ENCODE data around the gene PUS1. TPM values are rescaled to one million over a fixed set of nuclear protein-coding genes. Genes with fewer than 3 reads are reported as not detected.
"Not testable (repeated sequence)": the region's sequence is repeated elsewhere in the genome, so short reads cannot be mapped to it uniquely, and the experiment has no call there.

Gene PUS1
- total RNA-seq, 2 donors from 2014 or later = 11.2 to 33.6 TPM

- DNase-seq = peak; percentile 96 to 98 (median 97)
- peak; percentile 97 for ATAC-seq
- peaks cover 0 to 2% of the 10 kb centered on the region in 2 donors for H3K36me3 ChIP-seq (replicated peaks in 1 of 2; ENCODE audit: insufficient read depth in 1 of 2, low read depth in 2 of 2)
- 2 to 33% methylated on average over 4 to 77 of the region's 97 CpGs for WGBS, 2 donors
- H3K4me1 ChIP-seq = peaks cover 42% of the 10 kb centered on the region
- H3K9me3 ChIP-seq = no peaks in the 10 kb centered on the region
- intact Hi-C loops (cut with DNase I) = no loop called here
- peak in 1 of 3 donors; percentile 49 for TF ChIP-seq POLR2A (IDR thresholded peaks at IDR 0.05)
- TF ChIP-seq CTCF (IDR thresholded peaks at IDR 0.05) = peak in 5 of 7 experiments; percentile 28 to 94 (median 72)
- H3K4me3 ChIP-seq = peak within 1 kb of the TSS; percentile 85 to 91
- no peaks in the 10 kb centered on the region for H3K27me3 ChIP-seq
- peak within 1 kb of the TSS; percentile 56 to 85 (median 81) for H3K27ac ChIP-seq
Measured at GRCh38 chr12:131949431-131950181, 20.5 kb downstream of the PUS1 start, which contains the start of gene EP400. EP400 (plus strand) TSS chr12:131949942; CDS start chr12:131960620, 10,678 bp downstream.

- Histone ChIP-seq H3K36me3 (replicated peaks in 1 of 2; ENCODE audit: insufficient read depth in 1 of 2, low read depth in 2 of 2) (no peaks in the 10 kb centered on the region), H3K4me3 (peak overlapping the region; percentile 85 to 91), H3K27me3 (no peaks in the 10 kb centered on the region), H3K27ac (peak overlapping the region; percentile 42 to 85 (median 81)), H3K4me1 (peaks cover 42% of the 10 kb centered on the region), H3K9me3 (no peaks in the 10 kb centered on the region)
- TF ChIP-seq CTCF (IDR thresholded peaks at IDR 0.05) = no peak
- TF ChIP-seq POLR2A (IDR thresholded peaks at IDR 0.05) = no peak
- intact Hi-C loops (cut with DNase I) = no loop called here
- ATAC-seq (peak; percentile 13), DNase-seq (peak in 2 of 4 donors; percentile 26 to 35)
- WGBS, 2 donors = 0 to 1% methylated on average over 8 to 55 of the region's 79 CpGs
Measured at GRCh38 chr12:131950182-131950913, 21.3 kb downstream of the PUS1 start.

- H3K4me1 ChIP-seq = peaks cover 54% of the 10 kb centered on the region
- H3K27ac ChIP-seq; intact Hi-C loops (cut with DNase I); H3K36me3 ChIP-seq (replicated peaks in 1 of 2; ENCODE audit: insufficient read depth in 1 of 2, low read depth in 2 of 2); H3K27me3 ChIP-seq; H3K9me3 ChIP-seq; ATAC-seq; DNase-seq; H3K4me3 ChIP-seq: not testable (repeated sequence)
- WGBS, 2 donors = 96 to 97% methylated on average over 9 of the region's 9 CpGs
Measured at GRCh38 chr12:131953810-131954209, 24.7 kb downstream of the PUS1 start.

- ATAC-seq; DNase-seq; H3K27ac ChIP-seq; H3K36me3 ChIP-seq (replicated peaks in 1 of 2; ENCODE audit: insufficient read depth in 1 of 2, low read depth in 2 of 2); intact Hi-C loops (cut with DNase I); H3K27me3 ChIP-seq; H3K9me3 ChIP-seq; H3K4me3 ChIP-seq: not testable (repeated sequence)
- WGBS, 2 donors = 91 to 92% methylated on average over 13 of the region's 13 CpGs
- H3K4me1 ChIP-seq = peaks cover 55% of the 10 kb centered on the region
Measured at GRCh38 chr12:131954460-131954859, 25.4 kb downstream of the PUS1 start.

GRCh38 chr12:131959116-131959515, 30.0 kb downstream of the PUS1 start:
- no peaks in the 10 kb centered on the region for H3K9me3 ChIP-seq
- H3K4me1 ChIP-seq = peaks cover 33% of the 10 kb centered on the region
- H3K36me3 ChIP-seq (replicated peaks in 1 of 2; ENCODE audit: insufficient read depth in 1 of 2, low read depth in 2 of 2) = no peaks in the 10 kb centered on the region
- ATAC-seq = no peak
- TF ChIP-seq CTCF (IDR thresholded peaks at IDR 0.05) (no peak), POLR2A (IDR thresholded peaks at IDR 0.05) (no peak)
- H3K27me3 ChIP-seq = no peaks in the 10 kb centered on the region
- no peak overlapping the region for H3K27ac ChIP-seq
- DNase-seq = no peak
- 50 to 55% methylated on average over 4 of the region's 4 CpGs for WGBS, 2 donors
- intact Hi-C loops (cut with DNase I) = no loop called here
- no peak overlapping the region for H3K4me3 ChIP-seq
